T-helper 1 cell treated with Interleukin-12 subunit alpha and Interleukin-12 subunit beta and Interleukin-4 antibody, amounts not matched to agents 30 μg/mL and 1 μg/mL, for 36 hours (primary cell): Measurements from ENCODE around the gene UGT2B15.
"Not testable (repeated sequence)": the region's sequence is repeated elsewhere in the genome, so short reads cannot be mapped to it uniquely, and the experiment has no call there.

ENCODE experiments used
- H3K27ac Mint-ChIP-seq: one replicate; pipeline ENCODE4 v1.8.0; 2021; ENCODE audit warnings: mild to moderate bottlenecking, mixed read lengths
- H3K27me3 Mint-ChIP-seq: one replicate; pipeline ENCODE4 v1.8.0; 2021; ENCODE audit warnings: low read depth, mixed read lengths
- H3K36me3 Mint-ChIP-seq: one replicate; pipeline ENCODE4 v1.8.0; 2021; ENCODE audit warnings: low read depth, mixed read lengths
- H3K4me1 Mint-ChIP-seq: one replicate; pipeline ENCODE4 v1.8.0; 2021; ENCODE audit warnings: low read depth, mixed read lengths
- H3K4me3 Mint-ChIP-seq: one replicate; pipeline ENCODE4 v1.8.0; 2021; ENCODE audit warnings: mild to moderate bottlenecking, moderate library complexity, mixed read lengths
- H3K9me3 Mint-ChIP-seq: one replicate; pipeline ENCODE4 v1.8.0; 2021; ENCODE audit warnings: mixed read lengths

UGT2B15 gene

GRCh38 chr4:68670479-68670939 is at the start of gene UGT2B15:
Gene UGT2B15 (minus strand): TSS chr4:68670652. CDS start chr4:68670618, 34 bp downstream.
- not testable (repeated sequence) for H3K4me1 Mint-ChIP-seq, H3K27me3 Mint-ChIP-seq, H3K9me3 Mint-ChIP-seq, H3K27ac Mint-ChIP-seq, H3K36me3 Mint-ChIP-seq, H3K4me3 Mint-ChIP-seq

GRCh38 chr4:68719075-68719473 is 48.6 kb upstream of the UGT2B15 start:
- H3K27me3 Mint-ChIP-seq, result no peaks in the 10 kb centered on the region
- no peaks in the 10 kb centered on the region for H3K36me3 Mint-ChIP-seq
- H3K4me1 Mint-ChIP-seq, result no peaks in the 10 kb centered on the region
- H3K9me3 Mint-ChIP-seq, result no peaks in the 10 kb centered on the region
- H3K4me3 Mint-ChIP-seq, result no peak overlapping the region
- no peak overlapping the region for H3K27ac Mint-ChIP-seq

- Mint-ChIP-seq H3K27me3 (no peaks in the 10 kb centered on the region), H3K27ac (no peak overlapping the region), H3K4me1 (no peaks in the 10 kb centered on the region), H3K36me3 (no peaks in the 10 kb centered on the region), H3K9me3 (no peaks in the 10 kb centered on the region), H3K4me3 (no peak overlapping the region)
Measured at GRCh38 chr4:68718447-68719074, 48.1 kb upstream of the UGT2B15 start.

DNA sequence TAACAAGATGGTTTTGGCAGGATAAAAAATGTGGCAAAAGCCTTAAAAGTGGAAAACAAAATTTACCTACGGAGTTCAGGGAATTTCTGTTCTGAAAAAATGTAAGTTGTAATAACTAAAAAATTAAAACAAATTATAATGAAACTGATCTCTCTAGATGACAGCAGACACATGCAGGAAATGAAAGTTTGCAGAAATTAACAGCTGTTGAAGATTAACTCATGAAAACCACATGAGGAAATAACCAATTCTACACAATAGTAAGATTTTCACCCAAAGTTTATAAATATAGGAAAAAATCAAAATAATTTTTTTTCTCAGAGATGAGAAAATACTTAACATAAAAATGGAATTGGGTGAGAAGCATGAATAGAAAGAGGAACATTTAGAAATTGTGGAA is 47.5 kb upstream of the UGT2B15 start:
- Mint-ChIP-seq H3K4me1 (no peaks in the 10 kb centered on the region), H3K36me3 (no peaks in the 10 kb centered on the region), H3K4me3 (no peak overlapping the region), H3K27ac (no peak overlapping the region), H3K27me3 (no peaks in the 10 kb centered on the region), H3K9me3 (no peaks in the 10 kb centered on the region)

GRCh38 chr4:68714400-68714799 is 43.9 kb upstream of the UGT2B15 start:
- Mint-ChIP-seq H3K4me1 (no peaks in the 10 kb centered on the region), H3K36me3 (no peaks in the 10 kb centered on the region), H3K9me3 (no peaks in the 10 kb centered on the region), H3K27ac (no peak overlapping the region), H3K27me3 (no peaks in the 10 kb centered on the region), H3K4me3 (no peak overlapping the region)

DNA sequence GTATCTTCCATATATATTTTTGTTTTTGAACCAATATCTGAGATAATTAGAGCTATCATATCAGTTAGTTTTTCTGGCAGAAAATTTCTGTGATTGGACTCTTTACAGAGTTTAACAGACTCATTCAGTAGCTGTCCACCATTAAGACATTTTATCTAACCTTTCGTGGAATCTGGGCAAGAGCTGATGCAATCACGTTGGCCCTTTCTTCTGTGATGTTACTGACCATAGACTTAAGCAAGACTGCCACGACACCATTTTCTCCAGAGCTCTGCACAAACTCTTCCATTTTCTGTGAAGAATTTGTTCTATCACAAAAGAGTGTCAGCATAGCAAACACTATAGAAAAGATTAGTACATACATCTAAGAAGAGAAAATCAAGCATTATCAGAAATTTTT is 41.8 kb upstream of the UGT2B15 start:
- Mint-ChIP-seq H3K27ac (no peak overlapping the region), H3K4me3 (no peak overlapping the region), H3K36me3 (no peaks in the 10 kb centered on the region), H3K4me1 (no peaks in the 10 kb centered on the region), H3K9me3 (no peaks in the 10 kb centered on the region), H3K27me3 (no peaks in the 10 kb centered on the region)

- Mint-ChIP-seq H3K4me3 (no peak overlapping the region), H3K9me3 (no peaks in the 10 kb centered on the region), H3K36me3 (no peaks in the 10 kb centered on the region), H3K27me3 (no peaks in the 10 kb centered on the region), H3K27ac (no peak overlapping the region), H3K4me1 (no peaks in the 10 kb centered on the region)
Measured at GRCh38 chr4:68708566-68708965, 38.1 kb upstream of the UGT2B15 start.

- not testable (repeated sequence) for H3K27me3 Mint-ChIP-seq, H3K9me3 Mint-ChIP-seq, H3K4me1 Mint-ChIP-seq, H3K4me3 Mint-ChIP-seq, H3K36me3 Mint-ChIP-seq, H3K27ac Mint-ChIP-seq
Measured at GRCh38 chr4:68703168-68703567, 32.7 kb upstream of the UGT2B15 start.

GRCh38 chr4:68700152-68700551 is 29.7 kb upstream of the UGT2B15 start:
- Mint-ChIP-seq H3K4me1 (no peaks in the 10 kb centered on the region), H3K9me3 (no peaks in the 10 kb centered on the region), H3K27me3 (no peaks in the 10 kb centered on the region), H3K4me3 (no peak overlapping the region), H3K36me3 (no peaks in the 10 kb centered on the region), H3K27ac (no peak overlapping the region)

DNA sequence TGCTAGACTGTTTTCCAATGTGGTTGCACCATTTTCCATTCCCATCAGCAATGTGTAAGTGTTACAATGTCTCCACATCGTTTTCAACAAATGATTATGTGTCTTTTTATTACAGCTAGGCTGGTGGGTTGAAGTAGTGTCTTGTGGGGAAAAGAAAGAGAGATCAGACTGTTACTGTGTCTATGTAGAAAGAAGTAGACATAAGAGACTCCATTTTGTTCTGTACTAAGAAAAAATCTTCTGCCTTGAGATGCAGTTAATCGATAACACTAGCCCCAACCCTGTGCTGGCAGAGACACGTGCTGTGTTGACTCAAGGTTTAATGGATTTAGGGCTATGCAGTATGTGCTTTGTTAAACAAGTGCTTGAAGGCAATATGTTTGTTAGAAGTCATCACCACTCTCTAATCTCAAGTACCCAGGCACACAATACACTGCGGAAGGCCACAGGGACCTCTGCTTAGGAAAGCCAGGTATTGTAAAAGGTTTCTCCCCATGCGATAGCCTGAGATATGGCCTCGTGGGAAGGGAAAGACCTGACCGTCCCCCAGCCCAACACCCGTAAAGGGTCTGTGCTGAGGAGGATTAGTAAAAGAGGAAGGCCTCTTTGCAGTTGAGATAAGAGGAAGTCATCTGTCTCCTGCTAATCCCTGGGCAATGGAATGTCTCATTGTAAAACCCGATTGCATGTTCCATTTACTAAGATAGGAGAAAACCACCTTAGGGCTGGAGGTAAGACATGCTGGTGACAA is 23.0 kb upstream of the UGT2B15 start:
- H3K4me1 Mint-ChIP-seq, result no peaks in the 10 kb centered on the region
- H3K4me3 Mint-ChIP-seq, result no peak overlapping the region
- no peak overlapping the region for H3K27ac Mint-ChIP-seq
- H3K9me3 Mint-ChIP-seq, result no peaks in the 10 kb centered on the region
- no peaks in the 10 kb centered on the region for H3K27me3 Mint-ChIP-seq
- H3K36me3 Mint-ChIP-seq, result no peaks in the 10 kb centered on the region

DNA sequence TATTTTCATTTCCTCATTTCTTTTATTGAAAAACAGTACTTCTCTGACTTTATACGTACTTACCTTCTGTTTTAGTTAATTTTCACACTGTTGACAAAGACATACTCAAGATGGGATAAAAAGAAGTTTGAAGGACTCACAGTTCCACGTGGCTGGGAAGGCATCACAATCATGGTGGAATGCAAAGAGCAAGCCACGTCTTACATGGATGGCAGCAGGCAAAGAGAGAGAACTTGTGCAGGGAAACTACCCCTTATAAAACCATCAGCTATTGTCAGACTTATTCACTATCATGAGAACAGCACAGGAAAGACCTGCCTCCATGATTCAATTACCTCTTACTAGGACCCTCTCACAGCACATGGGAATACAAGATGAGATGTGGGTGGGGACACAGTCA is 20.7 kb upstream of the UGT2B15 start:
- Mint-ChIP-seq H3K9me3 (no peaks in the 10 kb centered on the region), H3K4me1 (no peaks in the 10 kb centered on the region), H3K4me3 (no peak overlapping the region), H3K27me3 (no peaks in the 10 kb centered on the region), H3K27ac (no peak overlapping the region), H3K36me3 (no peaks in the 10 kb centered on the region)

DNA sequence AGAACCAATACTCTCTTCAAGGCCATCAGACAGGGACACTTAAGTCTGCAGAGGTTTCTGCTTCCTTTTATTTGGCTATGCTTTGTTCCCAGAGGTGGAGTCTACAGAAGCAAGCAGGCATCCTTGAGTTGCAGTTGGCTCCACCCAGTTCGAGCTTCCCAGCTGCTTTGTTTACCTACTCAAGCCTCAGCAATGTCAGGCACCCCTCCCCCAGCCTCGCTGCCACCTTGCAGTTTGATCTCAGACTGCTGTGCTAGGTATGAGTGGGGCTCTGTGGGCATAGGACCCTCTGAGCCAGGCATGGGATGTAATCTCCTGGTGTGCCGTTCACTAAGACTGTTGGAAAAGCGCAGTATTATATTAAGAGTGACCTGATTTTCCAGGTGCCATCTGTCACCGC is 12.6 kb upstream of the UGT2B15 start:
- Mint-ChIP-seq H3K27ac (no peak overlapping the region), H3K4me1 (no peaks in the 10 kb centered on the region), H3K4me3 (no peak overlapping the region), H3K27me3 (no peaks in the 10 kb centered on the region), H3K36me3 (no peaks in the 10 kb centered on the region), H3K9me3 (peaks cover 4% of the 10 kb centered on the region)

DNA sequence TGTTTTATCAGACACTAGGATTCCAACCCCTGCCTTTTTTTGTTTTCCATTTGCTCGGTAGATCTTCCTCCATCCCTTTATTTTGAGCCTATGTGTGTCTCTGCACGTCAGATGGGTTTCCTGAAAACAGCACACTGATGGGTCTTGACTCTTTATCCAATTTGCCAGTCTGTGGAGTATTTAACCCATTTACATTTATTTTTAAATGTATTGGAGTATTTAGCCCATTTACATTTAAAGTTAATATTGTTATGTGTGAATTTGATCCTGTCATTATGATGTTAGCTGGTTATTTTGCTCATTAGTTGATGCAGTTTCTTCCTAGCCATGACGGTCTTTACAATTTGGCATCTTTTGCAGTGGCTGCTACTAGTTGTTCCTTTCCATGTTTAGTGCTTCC is 10.8 kb upstream of the UGT2B15 start:
- not testable (repeated sequence) for H3K4me3 Mint-ChIP-seq, H3K27me3 Mint-ChIP-seq, H3K36me3 Mint-ChIP-seq, H3K27ac Mint-ChIP-seq, H3K9me3 Mint-ChIP-seq, H3K4me1 Mint-ChIP-seq

- Mint-ChIP-seq H3K4me1 (no peaks in the 10 kb centered on the region), H3K27ac (no peak overlapping the region), H3K9me3 (peaks cover 8% of the 10 kb centered on the region), H3K4me3 (no peak overlapping the region), H3K27me3 (no peaks in the 10 kb centered on the region), H3K36me3 (no peaks in the 10 kb centered on the region)
Measured at GRCh38 chr4:68673143-68673542, 2.7 kb upstream of the UGT2B15 start.

GRCh38 chr4:68671217-68671616 is 765 bp upstream of the UGT2B15 start:
- not testable (repeated sequence) for H3K36me3 Mint-ChIP-seq, H3K27me3 Mint-ChIP-seq, H3K4me1 Mint-ChIP-seq, H3K27ac Mint-ChIP-seq, H3K4me3 Mint-ChIP-seq, H3K9me3 Mint-ChIP-seq
